AG09309 (cell line): ENCODE measurements around the gene GPX4.

ENCODE experiments used
- DNase-seq: peaks from one replicate; pipeline ENCODE4 v3.0.0-alpha.2; 2010; ENCODE audit warnings: low read depth
- H3K4me3 ChIP-seq: 2 replicates; pipeline ENCODE4 v1.5.1; 2011; ENCODE audit warnings: mild to moderate bottlenecking, low read depth, low read length, moderate library complexity; ENCODE audit not compliant: control insufficient read depth
- TF ChIP-seq, protein P1 (sequence below): IDR thresholded peaks from 2 replicates; pipeline ENCODE4 v1.5.1; 2011; ENCODE audit warnings: mild to moderate bottlenecking, low read depth, low read length, inconsistent platforms; ENCODE audit not compliant: insufficient read depth, control insufficient read depth; ENCODE audit errors: missing control alignments

Gene GPX4

GRCh38 chr19:1154731-1155351, 51.0 kb downstream of the GPX4 start:
- DNase-seq = peak; percentile 81
- H3K4me3 ChIP-seq = peak overlapping the region; percentile 36
- TF ChIP-seq, protein P1, sequence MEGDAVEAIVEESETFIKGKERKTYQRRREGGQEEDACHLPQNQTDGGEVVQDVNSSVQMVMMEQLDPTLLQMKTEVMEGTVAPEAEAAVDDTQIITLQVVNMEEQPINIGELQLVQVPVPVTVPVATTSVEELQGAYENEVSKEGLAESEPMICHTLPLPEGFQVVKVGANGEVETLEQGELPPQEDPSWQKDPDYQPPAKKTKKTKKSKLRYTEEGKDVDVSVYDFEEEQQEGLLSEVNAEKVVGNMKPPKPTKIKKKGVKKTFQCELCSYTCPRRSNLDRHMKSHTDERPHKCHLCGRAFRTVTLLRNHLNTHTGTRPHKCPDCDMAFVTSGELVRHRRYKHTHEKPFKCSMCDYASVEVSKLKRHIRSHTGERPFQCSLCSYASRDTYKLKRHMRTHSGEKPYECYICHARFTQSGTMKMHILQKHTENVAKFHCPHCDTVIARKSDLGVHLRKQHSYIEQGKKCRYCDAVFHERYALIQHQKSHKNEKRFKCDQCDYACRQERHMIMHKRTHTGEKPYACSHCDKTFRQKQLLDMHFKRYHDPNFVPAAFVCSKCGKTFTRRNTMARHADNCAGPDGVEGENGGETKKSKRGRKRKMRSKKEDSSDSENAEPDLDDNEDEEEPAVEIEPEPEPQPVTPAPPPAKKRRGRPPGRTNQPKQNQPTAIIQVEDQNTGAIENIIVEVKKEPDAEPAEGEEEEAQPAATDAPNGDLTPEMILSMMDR = no peak

GRCh38 chr19:1155352-1156304, 51.8 kb downstream of the GPX4 start:
- DNase-seq = no peak
- H3K4me3 ChIP-seq = peak overlapping the region; percentile 20
- TF ChIP-seq, protein P1 = no peak
